ENCODE measurements around the gene SNX22.
"Not testable (repeated sequence)": the region's sequence is repeated elsewhere in the genome, so short reads cannot be mapped to it uniquely, and the experiment has no call there.

The SNX22 gene

DNA sequence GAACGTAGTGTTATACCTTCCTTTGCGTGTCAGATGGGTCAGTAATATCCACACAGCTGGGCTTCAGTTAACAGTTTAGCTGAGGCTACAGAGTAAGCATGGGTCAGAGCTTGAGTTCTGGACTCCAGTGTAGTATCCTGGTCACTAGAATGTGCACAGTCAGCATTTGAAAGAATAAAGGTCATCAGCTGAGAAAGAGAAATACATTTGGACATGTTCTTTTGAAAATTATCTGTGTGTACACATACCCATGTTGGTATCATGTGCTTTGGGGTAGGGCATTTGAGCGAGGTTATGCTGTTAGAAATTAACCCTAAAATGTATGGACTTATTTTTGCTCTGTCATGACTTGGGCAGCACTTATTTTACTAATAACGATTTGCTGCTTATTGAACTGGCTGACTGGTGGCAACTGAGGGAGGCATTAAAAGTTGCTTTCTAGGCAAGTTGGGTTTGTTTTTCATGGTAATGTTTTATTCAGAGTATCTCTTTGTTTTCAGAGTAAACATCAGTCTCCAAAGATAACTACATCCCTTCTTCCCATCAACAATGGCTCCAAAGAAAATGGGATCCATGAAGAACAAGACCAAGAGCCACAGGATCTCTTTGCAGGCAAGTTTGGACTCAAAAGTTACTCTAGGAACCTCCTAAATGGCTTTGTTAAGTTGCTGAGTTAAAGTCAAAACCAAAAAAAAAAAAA, 39.3 kb upstream of the SNX22 start:
- TF ChIP-seq, protein P1, sequence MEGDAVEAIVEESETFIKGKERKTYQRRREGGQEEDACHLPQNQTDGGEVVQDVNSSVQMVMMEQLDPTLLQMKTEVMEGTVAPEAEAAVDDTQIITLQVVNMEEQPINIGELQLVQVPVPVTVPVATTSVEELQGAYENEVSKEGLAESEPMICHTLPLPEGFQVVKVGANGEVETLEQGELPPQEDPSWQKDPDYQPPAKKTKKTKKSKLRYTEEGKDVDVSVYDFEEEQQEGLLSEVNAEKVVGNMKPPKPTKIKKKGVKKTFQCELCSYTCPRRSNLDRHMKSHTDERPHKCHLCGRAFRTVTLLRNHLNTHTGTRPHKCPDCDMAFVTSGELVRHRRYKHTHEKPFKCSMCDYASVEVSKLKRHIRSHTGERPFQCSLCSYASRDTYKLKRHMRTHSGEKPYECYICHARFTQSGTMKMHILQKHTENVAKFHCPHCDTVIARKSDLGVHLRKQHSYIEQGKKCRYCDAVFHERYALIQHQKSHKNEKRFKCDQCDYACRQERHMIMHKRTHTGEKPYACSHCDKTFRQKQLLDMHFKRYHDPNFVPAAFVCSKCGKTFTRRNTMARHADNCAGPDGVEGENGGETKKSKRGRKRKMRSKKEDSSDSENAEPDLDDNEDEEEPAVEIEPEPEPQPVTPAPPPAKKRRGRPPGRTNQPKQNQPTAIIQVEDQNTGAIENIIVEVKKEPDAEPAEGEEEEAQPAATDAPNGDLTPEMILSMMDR (IDR thresholded peaks at IDR 0.05; ENCODE audit: insufficient read depth, missing control alignments), result no peak
- no peak for DNase-seq (ENCODE audit: insufficient read length, low spot score)
- no peak for FAIRE-seq

DNA sequence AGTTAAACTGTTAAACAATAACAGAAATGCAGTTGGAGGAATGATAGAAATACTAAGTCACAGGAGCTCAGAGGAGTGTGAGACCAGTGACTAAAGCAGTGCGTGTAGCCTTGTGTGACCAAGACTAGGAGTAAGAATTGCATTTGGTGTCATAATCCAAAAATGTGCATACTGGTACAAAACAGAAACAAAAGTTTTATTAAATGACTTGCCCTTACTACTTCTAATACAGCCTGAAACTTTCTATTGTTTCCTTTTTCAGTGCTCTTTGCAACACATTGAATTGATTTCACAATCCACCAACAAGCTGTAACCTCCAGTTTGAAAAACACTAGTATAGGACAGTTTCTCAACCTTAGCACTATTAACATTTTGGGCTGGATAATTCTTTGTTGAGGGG, 38.6 kb upstream of the SNX22 start:
- FAIRE-seq, result no peak
- TF ChIP-seq, protein P1 (IDR thresholded peaks at IDR 0.05; ENCODE audit: insufficient read depth, missing control alignments), result no peak

DNA sequence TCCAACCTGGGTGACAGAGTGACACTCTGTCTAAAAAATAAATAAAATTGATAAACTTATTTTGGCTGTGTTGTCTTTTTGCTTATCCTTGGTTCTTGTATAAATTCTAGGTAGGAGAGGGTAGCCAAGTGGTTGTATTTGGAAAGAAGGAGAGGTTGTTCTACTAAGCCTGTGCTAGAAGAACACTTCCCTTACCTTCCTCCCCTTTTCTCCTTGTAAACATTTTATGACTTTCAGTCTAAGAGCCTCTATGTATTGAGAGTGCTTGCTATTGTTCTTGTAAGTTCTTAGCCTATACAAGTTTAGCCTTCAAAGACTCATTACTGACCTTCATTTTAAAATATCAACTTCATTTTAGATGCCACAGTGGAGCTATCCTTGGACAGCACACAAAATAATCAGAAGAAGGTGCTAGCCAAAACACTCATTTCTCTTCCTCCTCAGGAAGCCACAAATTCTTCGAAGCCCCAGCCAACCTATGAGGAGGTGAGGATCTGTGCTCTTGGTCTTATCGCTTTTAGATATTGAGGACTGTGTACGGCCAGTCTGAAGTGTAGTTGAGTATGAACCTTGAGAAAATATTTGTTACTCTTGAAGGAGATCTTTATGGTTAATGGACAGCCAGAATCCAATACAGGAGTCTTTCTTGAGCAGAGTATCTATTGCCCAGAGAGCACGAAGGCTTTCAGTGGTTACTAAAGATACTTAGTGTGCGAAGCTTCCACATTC, 33.6 kb upstream of the SNX22 start:
- DNase-seq (ENCODE audit: insufficient read length, low spot score) (no peak), FAIRE-seq (no peak)
- TF ChIP-seq, protein P1 (IDR thresholded peaks at IDR 0.05; ENCODE audit: insufficient read depth, missing control alignments), result no peak

More for the DNA sequence above, 38.6 kb upstream of the SNX22 start:
- no peak for DNase-seq (ENCODE audit: insufficient read length, low spot score)

DNA sequence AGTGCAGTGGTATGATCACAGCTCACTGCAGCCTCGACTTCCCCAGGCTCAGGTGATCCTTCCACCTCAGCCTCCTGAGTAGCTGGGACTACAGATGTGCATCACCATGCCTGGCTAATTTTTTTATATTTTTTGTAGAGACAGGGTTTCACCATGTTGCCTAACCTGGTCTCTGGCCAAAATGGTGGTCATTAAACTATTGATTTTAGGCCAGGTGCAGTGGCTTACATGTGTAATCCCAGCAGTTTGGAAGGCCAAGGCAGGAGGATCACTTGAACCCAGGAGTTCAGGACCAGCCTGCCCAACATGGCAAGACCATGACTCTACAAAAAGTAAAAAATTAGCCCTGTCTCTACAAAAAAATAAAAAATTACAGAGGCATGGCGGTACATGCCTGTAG, 31.2 kb upstream of the SNX22 start:
- DNase-seq (ENCODE audit: insufficient read length, low spot score); FAIRE-seq: not testable (repeated sequence)

DNA sequence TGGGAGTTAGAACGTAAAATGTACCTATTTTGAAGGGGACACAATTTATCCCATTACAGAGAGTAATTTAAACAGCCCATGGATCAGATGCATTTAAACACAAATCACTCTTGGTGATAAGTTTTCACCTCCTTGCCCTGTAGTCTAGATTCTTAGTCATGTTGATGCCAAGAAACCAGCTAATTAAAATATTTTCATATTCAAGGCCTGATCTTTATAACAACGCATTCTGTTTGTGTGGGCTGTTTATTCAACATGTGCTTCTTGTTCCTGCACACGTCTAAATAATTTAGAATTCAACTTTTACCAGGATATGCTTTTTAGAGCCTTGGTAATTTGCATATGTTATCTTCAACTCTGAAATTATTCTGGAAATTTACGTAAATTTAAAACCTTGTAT, 29.9 kb upstream of the SNX22 start:
- FAIRE-seq, result no peak
- TF ChIP-seq, protein P1 (IDR thresholded peaks at IDR 0.05; ENCODE audit: insufficient read depth, missing control alignments), result no peak

DNA sequence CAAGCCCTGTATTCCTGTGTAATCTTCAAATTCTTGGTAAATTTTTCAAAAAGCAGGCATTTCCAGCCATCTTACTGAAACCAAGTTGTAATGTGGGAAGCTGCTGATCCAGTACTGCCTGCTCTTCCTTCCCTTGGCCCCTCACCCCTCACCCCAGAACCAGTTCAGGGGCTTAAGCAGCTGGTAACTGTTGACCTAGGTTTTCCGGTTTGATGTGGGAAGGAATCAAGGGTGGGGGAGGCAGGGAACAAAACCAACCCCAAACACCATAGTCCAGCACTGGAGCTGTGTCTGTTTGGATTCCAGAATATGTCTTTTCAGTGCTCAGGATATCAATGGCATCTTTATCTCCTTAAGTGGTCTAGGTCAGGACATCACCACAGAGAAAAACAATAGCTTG, 29.1 kb upstream of the SNX22 start:
- TF ChIP-seq, protein P1 (IDR thresholded peaks at IDR 0.05; ENCODE audit: insufficient read depth, missing control alignments), result no peak
- DNase-seq (ENCODE audit: insufficient read length, low spot score), result no peak
- no peak for FAIRE-seq

More for the DNA sequence above, 29.9 kb upstream of the SNX22 start:
- DNase-seq (ENCODE audit: insufficient read length, low spot score), result no peak

DNA sequence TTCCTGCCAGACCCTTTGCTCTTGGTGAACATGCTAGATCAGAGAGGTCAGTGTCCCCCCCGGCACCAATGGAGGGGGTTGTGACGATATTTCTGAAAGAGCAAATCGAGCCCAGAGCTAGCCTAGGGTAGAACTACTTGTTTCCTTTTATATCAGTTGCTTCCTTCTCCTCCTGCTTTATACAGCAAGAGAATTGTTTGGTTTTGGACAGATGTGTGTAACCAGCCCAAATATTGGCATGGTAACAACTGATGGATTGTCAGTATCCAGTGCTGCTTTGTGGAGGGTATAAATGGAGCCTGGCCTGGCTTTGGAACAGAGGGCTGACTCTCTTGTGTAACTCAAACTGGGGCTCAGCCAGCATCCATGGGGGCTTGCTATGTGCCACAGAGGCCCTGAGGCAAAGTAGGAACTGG, 28.6 kb upstream of the SNX22 start:
- TF ChIP-seq, protein P1 (IDR thresholded peaks at IDR 0.05; ENCODE audit: insufficient read depth, missing control alignments), result no peak
- FAIRE-seq (no peak), DNase-seq (ENCODE audit: insufficient read length, low spot score) (no peak)
